ENCODE measurements around the gene DMAC1.

DNA sequence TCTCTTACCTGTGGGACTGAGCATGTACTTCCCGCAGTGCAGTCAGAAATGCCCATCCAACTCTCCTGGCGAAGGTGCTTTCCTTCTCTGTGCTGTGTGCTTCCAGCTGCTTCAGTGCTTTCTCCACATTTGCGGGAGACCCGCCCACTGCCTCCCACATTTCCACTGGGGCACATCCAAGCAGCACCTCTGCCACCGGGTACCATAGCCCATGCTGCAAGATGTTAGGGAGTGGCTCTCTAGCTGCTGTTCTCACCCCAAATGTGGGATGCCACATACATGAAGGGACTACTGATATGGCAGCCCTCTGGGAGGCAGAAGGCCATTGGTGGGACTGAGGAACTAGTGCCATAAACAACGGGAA is 8.8 kb downstream of the DMAC1 start:
- TF ChIP-seq, protein P1, sequence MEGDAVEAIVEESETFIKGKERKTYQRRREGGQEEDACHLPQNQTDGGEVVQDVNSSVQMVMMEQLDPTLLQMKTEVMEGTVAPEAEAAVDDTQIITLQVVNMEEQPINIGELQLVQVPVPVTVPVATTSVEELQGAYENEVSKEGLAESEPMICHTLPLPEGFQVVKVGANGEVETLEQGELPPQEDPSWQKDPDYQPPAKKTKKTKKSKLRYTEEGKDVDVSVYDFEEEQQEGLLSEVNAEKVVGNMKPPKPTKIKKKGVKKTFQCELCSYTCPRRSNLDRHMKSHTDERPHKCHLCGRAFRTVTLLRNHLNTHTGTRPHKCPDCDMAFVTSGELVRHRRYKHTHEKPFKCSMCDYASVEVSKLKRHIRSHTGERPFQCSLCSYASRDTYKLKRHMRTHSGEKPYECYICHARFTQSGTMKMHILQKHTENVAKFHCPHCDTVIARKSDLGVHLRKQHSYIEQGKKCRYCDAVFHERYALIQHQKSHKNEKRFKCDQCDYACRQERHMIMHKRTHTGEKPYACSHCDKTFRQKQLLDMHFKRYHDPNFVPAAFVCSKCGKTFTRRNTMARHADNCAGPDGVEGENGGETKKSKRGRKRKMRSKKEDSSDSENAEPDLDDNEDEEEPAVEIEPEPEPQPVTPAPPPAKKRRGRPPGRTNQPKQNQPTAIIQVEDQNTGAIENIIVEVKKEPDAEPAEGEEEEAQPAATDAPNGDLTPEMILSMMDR (IDR thresholded peaks at IDR 0.05) = no peak
- TF ChIP-seq POLR2A (IDR thresholded peaks at IDR 0.05) = no peak
